Measurements from ENCODE around the gene MMP20.

DNA sequence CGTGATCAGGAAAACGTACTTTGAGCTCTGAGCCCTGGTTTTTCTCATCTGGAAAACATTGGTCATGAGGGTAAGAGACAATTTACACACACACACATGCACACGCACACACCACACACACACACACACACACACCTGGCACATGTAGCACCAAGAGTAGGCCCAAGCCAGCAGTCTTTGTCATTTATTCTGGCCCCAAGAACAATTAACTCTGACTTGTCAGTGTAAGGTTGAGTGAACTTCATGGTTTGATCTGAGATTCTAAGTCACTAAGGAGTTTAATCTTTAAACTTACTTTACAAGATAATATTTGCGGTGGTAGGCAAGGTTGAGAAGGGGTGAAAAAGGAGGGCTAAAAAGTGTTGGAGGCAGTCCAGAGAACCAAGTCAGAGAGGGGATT, 44.1 kb downstream of the MMP20 start:
- TF ChIP-seq CTCF (IDR thresholded peaks at IDR 0.05; ENCODE audit: low read length) (no peak), EZH2 (IDR thresholded peaks at IDR 0.05; ENCODE audit: borderline replicate concordance, low read length) (no peak)
